ENCODE results near the gene CARD11.

Gene CARD11

DNA sequence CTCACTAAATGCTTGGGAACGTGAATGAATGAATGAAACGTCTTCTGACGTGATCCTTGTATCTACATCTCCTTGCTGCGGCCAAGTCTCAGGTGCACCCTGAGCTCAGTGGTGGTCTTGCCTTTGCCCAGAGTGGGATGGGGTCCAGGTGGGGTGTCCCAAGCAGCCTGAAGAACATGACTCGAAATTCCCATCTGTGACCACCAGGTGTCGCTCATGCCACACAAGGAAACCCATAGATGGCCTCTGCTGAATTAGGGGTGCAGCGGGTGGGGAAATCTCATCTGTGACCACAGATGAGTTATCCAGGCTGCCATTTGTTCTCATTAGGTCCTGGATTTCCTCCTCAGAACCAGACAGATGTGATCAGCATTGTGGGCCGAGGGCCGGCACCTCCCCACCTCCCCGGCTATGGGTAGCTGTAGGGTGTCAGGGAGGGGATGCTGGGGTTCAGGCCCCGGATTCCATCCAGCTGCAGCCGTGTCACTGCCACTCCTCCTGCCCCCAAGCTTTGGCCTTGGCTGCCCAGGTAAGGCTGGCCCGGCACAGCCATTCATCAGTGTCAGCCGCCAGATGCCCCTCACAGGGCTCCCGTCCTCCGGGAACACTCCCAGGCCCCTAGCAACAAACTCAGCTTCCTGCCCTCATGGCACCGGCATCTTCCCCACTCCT, 178.5 kb downstream of the CARD11 start:
- Histone ChIP-seq H3K9me3 (ENCODE audit: control insufficient read depth, low read length) (no peaks in the 10 kb centered on the region), H3K36me3 (ENCODE audit: control insufficient read depth, insufficient read depth, low read length) (no peaks in the 10 kb centered on the region), H3K4me3 (ENCODE audit: low read depth, low read length) (no peak overlapping the region), H3K4me1 (no peaks in the 10 kb centered on the region), H3K27ac (no peak overlapping the region), H3K4me2 (ENCODE audit: low read length) (no peak overlapping the region), H3K9ac (no peak overlapping the region), H3K27me3 (ENCODE audit: control insufficient read depth, insufficient read depth, low read length) (no peaks in the 10 kb centered on the region), H3K79me2 (no peaks in the 10 kb centered on the region), H2AFZ (no peak overlapping the region)
- TF ChIP-seq, protein P1, sequence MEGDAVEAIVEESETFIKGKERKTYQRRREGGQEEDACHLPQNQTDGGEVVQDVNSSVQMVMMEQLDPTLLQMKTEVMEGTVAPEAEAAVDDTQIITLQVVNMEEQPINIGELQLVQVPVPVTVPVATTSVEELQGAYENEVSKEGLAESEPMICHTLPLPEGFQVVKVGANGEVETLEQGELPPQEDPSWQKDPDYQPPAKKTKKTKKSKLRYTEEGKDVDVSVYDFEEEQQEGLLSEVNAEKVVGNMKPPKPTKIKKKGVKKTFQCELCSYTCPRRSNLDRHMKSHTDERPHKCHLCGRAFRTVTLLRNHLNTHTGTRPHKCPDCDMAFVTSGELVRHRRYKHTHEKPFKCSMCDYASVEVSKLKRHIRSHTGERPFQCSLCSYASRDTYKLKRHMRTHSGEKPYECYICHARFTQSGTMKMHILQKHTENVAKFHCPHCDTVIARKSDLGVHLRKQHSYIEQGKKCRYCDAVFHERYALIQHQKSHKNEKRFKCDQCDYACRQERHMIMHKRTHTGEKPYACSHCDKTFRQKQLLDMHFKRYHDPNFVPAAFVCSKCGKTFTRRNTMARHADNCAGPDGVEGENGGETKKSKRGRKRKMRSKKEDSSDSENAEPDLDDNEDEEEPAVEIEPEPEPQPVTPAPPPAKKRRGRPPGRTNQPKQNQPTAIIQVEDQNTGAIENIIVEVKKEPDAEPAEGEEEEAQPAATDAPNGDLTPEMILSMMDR (IDR thresholded peaks at IDR 0.05): peak; percentile 90

DNA sequence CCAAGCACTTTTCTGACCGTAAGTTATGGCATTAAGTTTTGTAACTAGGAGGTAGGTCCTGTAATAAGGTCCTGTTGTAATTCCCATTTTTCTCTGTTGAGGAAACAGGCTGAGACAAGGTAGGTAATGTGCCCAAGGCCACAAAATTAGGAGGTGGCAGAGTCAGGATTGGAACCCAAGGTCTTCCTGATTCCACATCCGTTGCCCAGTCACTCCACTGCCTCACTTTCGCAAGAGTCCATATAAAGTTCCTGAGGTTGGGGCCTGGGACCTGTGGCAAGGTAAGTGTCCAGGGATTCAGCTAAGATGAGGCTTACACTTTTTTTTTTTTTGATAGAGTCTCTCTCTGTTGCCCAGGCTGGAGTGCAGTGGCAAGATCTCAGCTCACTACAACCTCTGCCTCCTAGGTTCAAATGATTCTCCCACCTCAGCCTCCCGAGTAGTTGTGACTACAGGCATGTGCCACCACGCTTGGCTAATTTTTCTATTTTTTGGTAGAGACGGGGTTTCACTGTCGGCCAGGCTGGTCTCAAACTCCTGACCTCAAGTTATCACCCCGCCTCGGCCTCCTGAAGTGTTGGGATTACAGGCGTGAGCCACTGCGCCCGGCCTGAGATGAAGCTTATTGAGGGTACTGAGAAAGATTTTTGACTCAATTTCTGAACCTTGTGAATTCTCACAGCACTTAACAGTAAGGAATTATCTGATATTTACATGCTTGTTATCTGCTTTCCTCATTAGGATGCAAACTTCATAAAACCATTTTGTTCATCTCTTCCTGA, 179.3 kb downstream of the CARD11 start:
- Histone ChIP-seq H3K27ac (peak overlapping the region; percentile 64), H3K79me2 (no peaks in the 10 kb centered on the region), H3K9me3 (ENCODE audit: control insufficient read depth, low read length) (no peaks in the 10 kb centered on the region), H3K4me1 (no peaks in the 10 kb centered on the region), H3K9ac (no peak overlapping the region), H3K36me3 (ENCODE audit: control insufficient read depth, insufficient read depth, low read length) (no peaks in the 10 kb centered on the region), H2AFZ (no peak overlapping the region), H3K27me3 (ENCODE audit: control insufficient read depth, insufficient read depth, low read length) (no peaks in the 10 kb centered on the region), H3K4me3 (ENCODE audit: low read depth, low read length) (no peak overlapping the region), H3K4me2 (ENCODE audit: low read length) (no peak overlapping the region)
- TF ChIP-seq, protein P1 (IDR thresholded peaks at IDR 0.05): no peak

DNA sequence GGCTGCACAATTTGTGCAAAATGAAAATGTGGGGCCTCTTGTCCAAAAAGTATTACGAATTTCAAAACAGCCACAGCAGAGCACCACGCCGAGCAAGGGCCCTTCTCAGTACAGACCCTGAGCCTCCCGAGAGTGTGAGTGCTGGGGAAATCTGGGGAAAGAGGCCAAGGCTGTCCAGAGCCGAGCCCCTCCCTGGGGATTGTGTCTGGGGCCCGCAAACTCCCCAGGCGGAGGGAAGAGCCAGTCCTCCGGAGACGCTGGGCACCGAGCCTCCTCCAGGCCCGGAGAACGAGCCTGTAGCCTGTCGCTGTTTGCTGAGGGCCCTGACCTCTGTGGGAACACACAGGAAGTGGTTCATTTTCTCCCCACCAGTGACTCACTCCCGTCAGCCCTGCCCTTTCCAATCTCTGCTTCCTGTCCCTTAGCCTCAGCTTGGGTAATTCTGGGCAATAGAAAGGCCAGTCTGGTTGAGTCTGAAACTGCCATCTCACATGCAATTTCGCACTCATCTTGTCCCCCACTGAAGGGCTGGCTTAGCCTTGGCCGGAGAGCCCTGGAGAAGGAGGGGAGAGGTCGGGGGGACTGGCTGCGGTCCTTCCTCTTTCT, 180.1 kb downstream of the CARD11 start:
- H3K9me3 ChIP-seq (ENCODE audit: control insufficient read depth, low read length): no peaks in the 10 kb centered on the region
- H3K4me3 ChIP-seq (ENCODE audit: low read depth, low read length): no peak overlapping the region
- H3K79me2 ChIP-seq: no peaks in the 10 kb centered on the region
- H3K36me3 ChIP-seq (ENCODE audit: control insufficient read depth, insufficient read depth, low read length): no peaks in the 10 kb centered on the region
- no peaks in the 10 kb centered on the region for H3K4me1 ChIP-seq
- H3K27me3 ChIP-seq (ENCODE audit: control insufficient read depth, insufficient read depth, low read length): no peaks in the 10 kb centered on the region
- peak overlapping the region; percentile 64 for H3K27ac ChIP-seq
- TF ChIP-seq, protein P1 (IDR thresholded peaks at IDR 0.05): no peak
- H3K9ac ChIP-seq: no peak overlapping the region
- H2AFZ ChIP-seq: peak overlapping the region; percentile 56
- no peak overlapping the region for H3K4me2 ChIP-seq (ENCODE audit: low read length)

DNA sequence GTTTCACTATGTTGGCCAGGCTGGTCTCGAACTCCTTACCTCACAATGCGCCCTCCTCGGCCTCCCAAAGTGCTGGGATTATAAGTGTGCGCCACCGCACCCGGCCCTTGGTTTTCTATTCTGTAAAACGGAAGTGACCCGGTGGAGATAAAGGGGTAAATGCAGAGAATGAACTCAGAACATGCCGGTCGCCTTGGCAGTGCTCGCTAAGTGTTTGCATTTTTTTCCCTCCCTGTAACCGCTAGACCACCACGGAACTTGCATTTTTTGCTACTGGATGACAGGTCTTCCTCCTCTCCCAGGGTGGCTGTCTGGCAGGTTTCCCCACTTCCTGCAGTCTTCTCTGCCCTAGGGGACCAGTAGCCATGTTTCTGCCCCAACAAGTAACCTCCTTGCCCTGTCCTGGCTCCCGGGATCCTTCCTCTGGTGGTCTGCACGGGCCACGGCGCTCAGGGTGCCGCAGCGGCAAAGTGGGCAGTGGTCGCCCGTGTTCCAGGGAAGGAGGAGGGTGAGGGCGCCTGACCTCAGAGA, 180.8 kb downstream of the CARD11 start:
- Histone ChIP-seq H3K4me2 (ENCODE audit: low read length) (no peak overlapping the region), H2AFZ (peak overlapping the region; percentile 56), H3K4me1 (no peaks in the 10 kb centered on the region), H3K27me3 (ENCODE audit: control insufficient read depth, insufficient read depth, low read length) (no peaks in the 10 kb centered on the region), H3K9ac (no peak overlapping the region), H3K27ac (peak overlapping the region; percentile 64), H3K9me3 (ENCODE audit: control insufficient read depth, low read length) (no peaks in the 10 kb centered on the region), H3K4me3 (ENCODE audit: low read depth, low read length) (no peak overlapping the region), H3K36me3 (ENCODE audit: control insufficient read depth, insufficient read depth, low read length) (no peaks in the 10 kb centered on the region), H3K79me2 (no peaks in the 10 kb centered on the region)
- TF ChIP-seq, protein P1 (IDR thresholded peaks at IDR 0.05): no peak

All from parathyroid adenoma (tissue), 2 donors.